ENCODE measurements around the gene TFAP2E.

- no peak for TF ChIP-seq NFRKB (IDR thresholded peaks at IDR 0.05)
- TF ChIP-seq ELF4 (IDR thresholded peaks at IDR 0.05), result no peak
- no peak for TF ChIP-seq HDGF (IDR thresholded peaks at IDR 0.05; ENCODE audit: borderline replicate concordance)
- no peak for TF ChIP-seq LEF1 (IDR thresholded peaks at IDR 0.05; ENCODE audit: borderline replicate concordance)
These were observed 12.6 kb upstream of the TFAP2E start for GRCh38 chr1:35560256-35561225.

Measured in HEK293T (cell line).